GM18502 (cell line): ENCODE data around the gene MRPL55.
"Not testable (repeated sequence)": the region's sequence is repeated elsewhere in the genome, so short reads cannot be mapped to it uniquely, and the experiment has no call there.

Source experiments
- ATAC-seq: cut with Tn5 transposase; IDR thresholded peaks from one replicate; pipeline ENCODE4 v1.9.1; 2021; ENCODE audit warnings: mild to moderate bottlenecking; ENCODE audit not compliant: unreplicated experiment, poor library complexity

MRPL55 gene

DNA sequence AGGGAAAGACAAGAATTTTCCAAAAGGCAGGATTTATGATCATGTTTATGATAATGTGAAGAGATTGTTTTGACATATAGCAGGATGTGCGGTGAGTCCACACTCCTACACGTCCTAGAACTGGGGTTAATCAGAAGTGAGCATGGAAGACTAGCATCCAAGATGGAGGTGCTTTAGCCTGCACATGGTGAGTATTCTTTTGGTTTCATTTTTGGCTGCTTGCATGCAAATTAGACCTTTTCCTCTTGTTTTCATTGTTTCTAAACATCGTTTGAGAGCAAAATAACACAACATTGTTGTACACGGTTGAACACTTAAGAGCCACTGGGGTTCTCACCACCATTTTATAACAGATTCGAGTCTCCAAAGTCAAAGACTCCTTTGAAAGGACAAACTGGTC, 16.1 kb upstream of the MRPL55 start:
- ATAC-seq = no peak

DNA sequence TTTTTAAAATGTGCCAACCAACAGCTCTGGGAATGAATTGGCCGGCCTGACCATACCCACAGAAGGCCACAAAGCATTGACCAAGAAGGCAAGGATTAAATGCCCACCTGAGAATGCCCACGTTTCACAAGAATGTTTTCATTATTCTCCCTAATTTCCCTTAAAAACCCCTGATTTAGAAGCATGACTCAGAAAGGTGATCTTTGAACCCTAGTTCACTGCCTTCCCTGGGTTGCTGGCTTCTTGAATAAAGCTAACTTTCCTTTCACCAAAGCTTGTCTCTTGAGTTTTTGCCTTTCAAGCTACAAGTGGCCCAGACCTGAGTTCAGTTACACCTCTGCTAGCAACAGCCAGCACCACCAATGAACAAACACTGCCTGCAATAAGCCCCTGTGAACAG, 14.4 kb upstream of the MRPL55 start:
- no peak for ATAC-seq

DNA sequence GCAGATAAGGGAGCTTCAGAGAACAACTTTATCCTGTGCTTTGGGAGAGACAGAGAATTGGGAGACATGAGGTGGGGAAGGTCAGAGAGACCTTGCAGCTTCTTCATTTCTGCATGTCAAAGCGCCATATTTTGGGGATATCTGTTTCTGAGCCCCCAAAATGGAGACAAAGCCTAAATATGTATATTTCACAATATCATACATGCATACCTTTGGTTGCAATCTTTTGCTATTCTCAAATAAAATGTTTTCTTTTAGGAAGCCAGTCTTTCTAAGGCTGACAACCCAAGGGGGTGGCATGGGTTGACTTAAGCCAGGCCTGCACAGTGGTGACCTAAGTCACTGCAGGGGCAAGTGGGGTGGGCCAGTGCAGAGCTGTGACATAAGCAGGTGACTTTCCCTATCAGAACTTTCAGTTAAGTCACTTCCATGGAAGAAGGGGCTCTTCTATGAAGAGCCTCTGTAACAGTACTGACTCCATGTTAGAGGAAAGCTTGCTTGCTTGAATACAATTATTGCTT, 13.9 kb upstream of the MRPL55 start:
- no peak for ATAC-seq

DNA sequence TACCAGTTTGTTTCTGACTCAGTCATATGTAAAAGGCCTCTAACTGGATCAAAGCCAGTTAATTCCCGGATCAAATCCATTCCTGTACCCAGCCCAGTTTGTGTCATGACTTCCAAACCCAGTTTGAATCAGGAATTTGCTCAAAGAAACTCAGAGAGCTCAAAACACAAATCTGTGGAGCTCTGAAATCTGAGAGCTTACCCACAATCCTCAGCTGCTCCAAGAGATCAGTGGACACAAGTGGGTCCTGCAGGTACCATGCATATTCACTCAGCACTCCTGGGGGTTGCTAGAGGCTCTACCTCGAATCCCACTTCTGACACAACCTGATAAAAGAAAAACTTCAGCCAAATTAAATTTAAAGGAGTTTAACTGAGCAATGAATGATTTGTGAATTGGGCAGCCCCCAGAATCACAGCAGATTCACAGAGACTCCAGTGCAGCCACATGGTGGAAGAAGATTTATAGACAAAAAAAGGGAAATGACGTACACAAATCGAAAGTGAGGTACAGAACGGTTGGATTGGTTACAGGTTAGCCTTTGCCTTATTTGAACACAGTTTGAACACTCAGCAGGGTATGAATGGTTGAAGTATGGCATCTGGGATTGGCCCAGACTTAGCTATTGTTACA, 11.9 kb upstream of the MRPL55 start:
- no peak for ATAC-seq

DNA sequence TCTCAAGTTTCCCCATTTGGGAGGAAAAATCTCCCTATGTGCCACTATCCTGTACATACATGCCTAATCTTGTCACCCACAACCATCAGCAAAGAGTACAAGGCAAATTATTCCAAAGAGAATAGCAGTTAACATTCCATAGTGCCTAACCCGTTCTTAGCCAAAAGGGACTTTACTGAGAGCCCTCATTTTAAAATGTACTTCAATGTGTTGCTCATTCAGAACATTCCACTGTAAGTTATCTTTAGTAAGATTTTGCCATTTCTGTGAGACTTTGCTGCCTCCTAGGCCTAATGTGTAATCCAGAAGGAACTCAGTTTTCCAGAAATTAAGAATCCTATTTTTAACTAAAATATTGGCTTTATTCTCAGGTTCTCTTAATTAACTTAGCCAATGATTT, 11.3 kb upstream of the MRPL55 start:
- no peak for ATAC-seq

DNA sequence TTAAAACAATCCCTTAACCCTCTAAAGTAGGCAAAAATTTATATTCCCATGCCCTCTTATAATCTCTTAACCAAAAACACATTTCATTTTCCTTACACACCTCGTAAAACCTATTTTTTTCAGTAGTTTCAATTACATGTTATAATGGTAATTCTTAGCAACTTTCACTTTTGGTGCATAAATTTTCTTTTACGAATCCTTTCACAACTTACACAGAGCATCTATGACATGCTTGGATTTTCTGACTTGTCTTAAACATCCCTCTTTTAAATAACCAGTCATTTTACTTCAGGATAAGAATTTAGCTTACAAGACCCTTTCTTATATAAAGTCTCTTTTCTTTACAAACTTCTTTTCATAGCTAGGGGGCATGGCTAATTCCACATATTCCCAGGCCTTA, 8.9 kb upstream of the MRPL55 start:
- ATAC-seq = no peak

DNA sequence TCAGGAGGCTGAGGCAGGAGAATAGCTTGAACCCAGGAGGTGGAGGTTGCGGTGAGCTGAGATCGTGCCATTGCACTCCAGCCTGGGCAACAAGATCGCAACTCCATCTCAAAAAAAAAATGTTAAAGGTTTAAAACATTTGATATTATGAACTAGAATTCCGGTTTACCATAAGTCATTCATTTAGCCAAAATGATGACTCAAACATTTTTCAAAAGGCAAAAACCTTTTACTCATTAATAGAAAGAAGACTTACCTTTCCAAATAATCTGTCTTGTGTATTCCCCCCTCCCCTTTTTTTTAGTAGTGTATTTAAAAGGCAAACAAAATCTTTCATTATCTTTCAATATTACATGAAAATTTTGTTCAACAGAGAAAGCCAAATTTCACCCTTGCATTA, 8.2 kb upstream of the MRPL55 start:
- no peak for ATAC-seq

DNA sequence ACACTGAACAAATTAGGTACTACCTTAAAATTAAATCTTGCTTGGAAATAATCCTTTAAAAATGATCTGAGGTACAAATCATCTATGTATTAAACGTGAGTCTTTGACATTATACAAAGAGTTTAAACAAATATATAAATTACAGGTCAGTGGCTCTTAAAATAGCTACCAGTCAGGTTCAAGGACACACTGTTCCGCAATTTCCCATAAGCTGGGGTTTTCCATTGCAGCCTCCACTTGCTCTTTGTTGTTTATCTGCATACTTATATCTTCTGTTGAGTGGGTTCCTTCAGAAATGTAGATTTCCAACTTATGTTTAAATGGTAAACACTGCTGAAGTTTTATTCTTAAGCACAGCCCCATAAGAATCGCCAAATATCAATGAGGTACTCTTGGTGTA, 5.7 kb upstream of the MRPL55 start:
- no peak for ATAC-seq

DNA sequence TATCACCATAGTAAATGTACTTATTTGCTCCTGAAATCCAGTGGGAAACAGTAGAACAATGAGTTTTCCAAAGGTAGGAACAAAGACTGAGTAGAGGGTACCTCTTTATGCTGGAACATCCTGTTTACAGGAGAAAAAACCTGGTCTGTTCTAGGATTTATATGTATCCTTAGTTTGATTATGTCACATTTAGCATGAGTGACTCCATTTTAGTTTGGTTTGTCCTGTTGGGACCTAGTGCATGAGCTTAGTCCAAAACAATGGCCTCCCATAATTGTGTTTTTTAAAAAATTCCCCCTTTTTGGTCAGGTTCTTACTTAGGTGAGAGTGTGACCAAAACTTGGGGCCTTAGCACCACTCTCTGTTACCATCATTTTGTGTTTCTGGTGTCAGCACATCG, 3.5 kb upstream of the MRPL55 start:
- ATAC-seq = no peak

DNA sequence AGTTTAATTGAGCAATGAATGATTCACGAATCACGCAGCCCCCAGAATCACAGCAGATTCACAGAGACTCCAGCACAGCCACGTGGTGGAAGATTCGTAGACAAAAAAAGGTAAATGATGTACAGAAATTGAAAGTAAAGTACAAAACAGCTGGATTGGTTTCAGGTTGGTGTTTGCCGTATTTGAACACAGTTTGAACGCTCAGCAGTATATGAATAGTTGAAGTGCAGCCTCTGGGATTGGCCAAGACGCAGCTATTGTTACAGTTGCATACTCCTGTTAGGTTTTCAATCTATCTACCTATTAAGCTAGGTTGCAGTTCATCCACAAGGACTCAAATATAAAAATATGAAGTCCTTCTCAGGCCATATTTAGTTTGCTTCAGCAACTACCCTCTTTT, 3.1 kb upstream of the MRPL55 start:
- ATAC-seq = no peak

DNA sequence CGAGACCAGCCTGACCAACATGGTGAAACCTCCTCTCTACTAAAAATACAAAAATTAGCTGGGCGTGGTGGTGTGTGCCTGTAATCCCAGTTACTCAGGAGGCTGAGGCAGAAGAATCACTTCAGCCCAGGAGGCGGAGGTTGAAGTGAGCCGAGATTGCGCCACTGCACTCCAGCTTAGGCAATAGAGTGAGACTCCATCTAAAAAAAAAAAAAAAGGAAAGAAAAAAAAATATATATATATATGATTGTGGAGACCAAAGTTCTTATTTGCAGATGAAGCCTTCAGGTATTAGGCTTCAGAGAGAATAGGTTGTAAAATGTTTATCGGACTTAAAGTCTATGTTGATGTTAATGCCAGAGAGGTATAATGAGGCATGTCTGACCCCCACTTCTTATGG, 2.2 kb upstream of the MRPL55 start:
- ATAC-seq = not testable (repeated sequence)

DNA sequence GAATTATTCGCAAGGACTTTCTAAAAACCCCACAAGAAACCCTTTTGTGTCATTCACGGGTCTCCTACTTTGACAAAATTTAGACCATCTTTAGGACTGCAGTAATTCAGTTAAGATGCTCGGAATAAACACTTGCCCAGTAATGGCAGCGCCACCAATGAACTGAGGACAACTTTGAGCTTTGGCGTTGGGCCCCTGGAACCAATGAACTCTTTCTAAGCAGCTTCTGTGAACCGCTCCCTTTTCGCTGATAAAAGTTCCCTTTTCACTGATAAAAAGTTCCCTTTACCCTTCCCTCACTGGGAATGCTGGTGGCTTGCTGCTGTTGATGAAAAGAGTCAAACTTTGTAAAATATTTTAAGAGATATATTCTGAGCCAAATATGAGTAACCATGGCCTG, 1.5 kb upstream of the MRPL55 start:
- no peak for ATAC-seq

DNA sequence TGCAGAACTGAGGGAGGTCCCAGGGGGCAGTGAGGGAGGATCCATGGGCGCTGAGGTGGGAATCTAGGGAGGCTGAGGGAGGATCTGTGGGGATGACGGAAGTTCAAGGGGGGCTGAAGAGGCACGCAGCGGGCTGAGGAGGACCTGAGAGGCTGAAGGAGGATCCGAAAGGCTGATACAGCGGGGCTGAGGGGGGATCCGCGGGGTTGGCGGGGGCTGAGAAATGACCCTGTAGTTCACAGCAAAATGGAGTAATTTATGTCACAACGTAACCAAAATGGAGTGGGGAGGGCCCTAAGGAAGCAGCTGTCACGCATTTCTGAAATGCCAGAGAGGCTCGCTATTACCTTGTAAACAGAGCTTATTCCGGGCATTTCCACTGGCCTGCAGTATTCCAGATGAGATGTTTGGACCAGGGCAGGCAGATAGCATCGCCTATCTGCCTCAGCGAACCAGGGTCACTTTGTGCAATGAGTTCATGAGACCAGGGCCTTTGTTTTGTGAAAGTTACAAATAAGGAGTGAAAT, 926 bp upstream of the MRPL55 start:
- ATAC-seq = no peak

DNA sequence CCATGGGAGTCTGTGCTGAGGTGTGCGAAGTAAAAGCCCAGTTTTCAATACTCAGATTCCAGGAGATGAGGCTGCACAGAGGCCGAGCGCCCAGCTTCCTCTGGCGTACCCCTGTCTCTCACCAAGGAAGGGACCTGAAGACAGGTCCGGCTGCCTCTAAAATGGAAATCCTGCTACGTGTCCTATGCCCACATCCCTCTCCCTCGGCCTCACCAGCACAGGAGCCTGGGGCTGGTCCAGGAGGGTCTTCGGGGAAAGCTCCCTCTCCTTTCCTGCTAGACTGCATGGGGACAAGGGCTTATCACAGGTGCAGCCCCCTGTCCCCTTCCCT, 392 bp downstream of the MRPL55 start:
- no peak for ATAC-seq

DNA sequence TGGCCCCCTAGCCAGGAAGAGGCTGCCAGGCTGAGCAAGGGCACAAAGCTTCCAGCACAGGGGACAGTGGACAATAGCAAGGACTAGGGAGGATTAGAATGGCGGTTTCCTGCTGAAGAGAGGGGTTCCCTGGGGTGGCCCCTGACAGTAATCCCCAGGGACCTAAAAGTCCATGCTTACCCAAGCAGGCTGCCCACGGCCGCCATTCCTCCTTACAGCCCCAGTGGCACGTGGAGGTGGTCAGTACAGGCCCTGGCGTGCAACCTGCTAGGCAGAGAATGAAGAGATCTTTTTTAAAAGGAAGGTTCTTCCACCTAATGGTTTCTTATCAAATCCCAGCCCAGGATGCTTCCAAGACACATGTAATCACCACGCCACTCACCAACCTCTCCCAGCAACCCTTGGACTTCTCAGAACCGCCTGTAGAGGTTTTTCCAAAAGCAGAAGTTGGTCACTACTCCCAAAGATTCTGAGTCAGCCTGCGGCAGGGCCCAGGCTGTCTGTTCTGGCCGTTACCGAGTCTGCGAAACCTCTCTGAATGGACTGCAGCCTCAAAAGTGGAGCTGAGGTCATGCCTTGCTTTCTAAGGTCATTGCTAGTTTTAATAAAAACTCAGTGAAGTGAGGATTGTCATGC, 926 bp downstream of the MRPL55 start:
- no peak for ATAC-seq

DNA sequence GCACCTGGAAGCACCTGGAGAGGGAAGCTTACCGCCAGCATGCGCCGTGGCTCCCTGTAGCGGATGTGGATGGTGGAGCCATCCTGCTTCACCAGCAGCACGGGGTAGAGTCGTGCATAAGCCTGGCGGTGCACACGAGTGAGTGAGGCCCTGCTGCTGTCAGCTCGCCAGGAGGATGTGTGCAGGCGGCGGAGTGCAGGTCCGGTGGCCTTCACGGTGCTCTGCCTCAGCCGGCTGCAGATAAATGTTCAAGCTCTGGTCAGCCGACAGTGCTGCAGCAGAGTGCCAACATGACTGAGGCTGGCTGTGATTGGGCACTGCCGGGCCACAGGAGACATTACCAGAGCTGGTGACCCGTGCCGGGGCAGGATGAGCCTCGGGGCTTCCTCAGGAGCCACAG, 1.5 kb downstream of the MRPL55 start:
- no peak for ATAC-seq

DNA sequence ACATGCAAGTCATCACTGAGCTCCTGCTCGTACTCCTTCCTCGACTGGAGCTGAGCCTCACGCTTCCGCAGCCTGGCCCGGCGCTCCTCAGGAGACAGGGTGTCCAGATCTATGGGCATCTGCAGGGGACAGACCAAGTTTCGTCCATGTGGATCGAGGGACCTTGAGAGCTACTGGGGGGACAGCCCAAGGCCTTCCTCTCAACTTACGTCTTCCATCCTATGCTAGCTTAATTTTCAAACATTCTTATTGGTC, 2.4 kb downstream of the MRPL55 start:
- no peak for ATAC-seq

DNA sequence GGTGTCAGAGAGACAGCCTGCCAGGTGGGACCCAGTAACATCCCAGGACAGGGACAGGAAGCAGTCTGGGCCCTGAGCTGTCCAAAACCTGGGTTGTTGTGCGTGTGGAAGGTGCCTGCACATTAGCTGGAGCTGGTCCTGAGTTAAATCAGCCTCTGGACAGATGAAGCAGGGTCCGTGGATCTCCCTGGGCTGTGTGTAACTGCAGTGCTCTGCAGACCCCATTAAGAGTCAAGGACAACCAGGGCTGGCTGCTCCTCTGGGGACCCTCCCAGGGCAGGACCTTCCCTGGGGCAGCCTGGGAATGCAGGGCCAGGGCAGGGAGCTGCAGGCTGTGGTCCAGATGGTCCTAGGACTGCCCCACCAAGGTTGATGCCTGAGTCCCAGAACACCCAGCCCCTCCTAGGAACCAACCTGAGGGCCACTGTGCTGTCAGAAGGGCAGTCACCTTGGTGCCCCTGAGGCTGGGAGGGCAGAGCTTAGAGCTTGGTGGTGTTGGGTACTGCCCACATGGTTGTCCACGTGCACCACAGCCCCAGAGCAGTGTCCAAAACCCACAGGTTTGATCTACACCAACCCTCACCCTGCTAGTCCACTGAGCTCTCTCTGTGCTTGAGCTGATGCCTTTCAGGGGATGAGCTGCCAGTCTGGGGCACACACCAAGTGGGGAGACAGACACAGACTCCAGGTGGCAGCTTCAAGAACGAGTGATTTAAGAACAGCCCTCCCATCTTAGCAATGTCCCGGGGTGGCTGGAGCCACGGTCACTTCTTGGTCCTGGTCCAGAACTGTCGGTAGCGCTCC, 2.9 kb downstream of the MRPL55 start:
- ATAC-seq = no peak

DNA sequence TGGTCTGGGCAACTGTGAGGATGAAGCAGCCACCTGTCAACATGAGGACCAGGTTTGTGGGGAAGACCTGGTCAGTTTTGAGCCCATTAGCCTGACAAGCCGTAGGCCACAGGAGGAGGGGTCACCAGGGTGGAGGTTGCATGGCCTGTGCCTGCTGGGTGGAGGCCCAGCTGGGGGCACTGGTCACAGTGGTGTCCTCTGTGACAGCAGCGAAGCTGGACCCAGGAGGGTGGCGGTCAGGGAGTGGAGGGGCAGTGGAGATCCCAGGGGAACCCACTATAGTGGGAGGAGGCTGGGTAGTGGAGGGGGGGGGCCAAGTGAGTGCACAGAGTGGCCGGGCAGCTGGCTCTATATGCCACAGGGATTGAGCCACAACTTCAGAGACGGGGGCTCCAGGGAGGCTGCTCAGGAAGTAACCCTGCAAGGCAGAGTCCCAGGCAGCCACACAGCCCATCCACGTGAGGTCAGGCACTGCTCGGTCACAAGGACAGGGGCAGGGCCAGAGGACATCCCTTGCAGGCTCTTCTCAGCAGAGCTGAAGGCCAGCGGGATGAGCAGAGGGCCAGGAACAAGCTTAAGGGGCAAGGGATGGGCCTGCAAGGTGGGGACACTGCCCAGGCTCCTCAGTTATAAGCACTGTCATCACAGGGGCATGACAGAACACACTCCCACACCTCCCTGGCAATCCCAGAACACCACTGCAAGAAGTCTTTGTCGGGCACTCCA, 3.7 kb downstream of the MRPL55 start:
- ATAC-seq = no peak

DNA sequence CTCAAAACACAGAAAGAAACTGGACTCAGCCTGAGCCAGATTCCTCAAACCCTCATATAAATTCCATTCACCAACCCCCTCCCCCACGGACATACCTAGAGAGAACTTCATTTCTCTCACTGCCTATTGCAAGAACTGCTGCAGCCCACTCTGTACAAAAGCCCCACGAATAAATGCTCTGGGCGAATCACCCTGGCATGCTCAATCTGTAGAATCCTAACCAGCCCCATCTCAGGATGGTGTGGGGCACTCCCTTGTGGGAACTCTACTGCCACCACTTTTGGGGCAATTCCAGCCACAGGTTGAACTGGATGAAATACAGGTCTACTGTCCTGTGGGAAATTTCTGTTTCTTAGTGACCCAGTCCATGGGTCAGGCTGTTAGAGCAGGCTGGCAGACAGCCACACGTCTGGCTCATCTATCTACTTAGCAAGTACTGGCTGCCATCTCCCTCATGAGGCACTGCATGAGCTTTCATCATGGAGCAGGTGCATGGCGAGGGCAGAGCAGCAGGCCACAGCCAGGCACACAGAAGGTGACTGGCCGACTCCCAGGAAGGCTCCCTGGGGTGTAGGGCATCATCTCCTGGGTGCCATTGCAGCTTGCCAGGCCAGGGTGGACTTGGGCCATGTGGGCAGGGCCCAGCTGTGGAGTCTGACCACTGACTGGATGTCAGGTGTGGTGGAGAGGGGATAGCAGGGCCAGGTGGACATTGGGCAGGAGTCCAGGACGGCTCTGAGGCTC, 4.4 kb downstream of the MRPL55 start:
- no peak for ATAC-seq
